Vagina (tissue), 2 donors: ENCODE data around the gene STX17. TPM values are rescaled to one million over a fixed set of nuclear protein-coding genes. Genes with fewer than 3 reads are reported as not detected.

Source experiments
- DNase-seq, 2 donors: peaks; one replicate each; pipeline ENCODE4 v3.0.0-alpha.2; 2017; ENCODE audit errors: extremely low spot score in 2 of 2
- H3K27ac ChIP-seq: fragments of 200-600 bp; sonication (generic); one replicate; pipeline ENCODE4 v1.5.1; 2019
- H3K27me3 ChIP-seq: fragments of 200-600 bp; sonication (generic); one replicate; pipeline ENCODE4 v1.5.1; 2019
- H3K36me3 ChIP-seq, 2 donors: fragments of 200-600 bp; sonication (generic); one replicate each; pipeline ENCODE4 v1.5.1; 2017 to 2019
- H3K4me1 ChIP-seq: fragments of 200-600 bp; sonication (generic); one replicate; pipeline ENCODE4 v1.5.1; 2019
- H3K4me3 ChIP-seq, 2 donors: fragments of 200-600 bp; sonication (generic); 1 replicate in 1 of 2; 2 replicates in 1 of 2; pipeline ENCODE4 v1.5.1; 2016 to 2019
- H3K9me3 ChIP-seq: fragments of 200-600 bp; sonication (generic); one replicate; pipeline ENCODE4 v1.5.1; 2019
- CTCF ChIP-seq, 3 experiments: fragments of 450-650 bp in 2 of 3; fragments of 200-600 bp in 1 of 3; sonication (generic) in 1 of 3; IDR thresholded peaks; one replicate each; pipeline ENCODE4 v1.5.1; 2017 to 2019; ENCODE audit warnings: antibody characterized with exemption in 3 of 3, mild to moderate bottlenecking in 2 of 3, moderate library complexity in 2 of 3
- POLR2A ChIP-seq, 2 donors: fragments of 450-650 bp; IDR thresholded peaks; one replicate each; pipeline ENCODE4 v1.6.1; 2017; ENCODE audit warnings: antibody characterized with exemption in 2 of 2, mild to moderate bottlenecking in 2 of 2, moderate library complexity in 2 of 2
- POLR2AphosphoS5 ChIP-seq, 2 donors: sonication (generic); formaldehyde crosslinking; IDR thresholded peaks; one replicate each; pipeline ENCODE4 v1.9.0; 2017; ENCODE audit warnings: antibody characterized with exemption in 2 of 2, mild to moderate bottlenecking in 2 of 2, low read depth in 1 of 2; ENCODE audit not compliant: insufficient read depth in 1 of 2
- intact Hi-C: fragments of 100-400 bp; cut with DNase I; formaldehyde crosslinking; loops from one replicate; pipeline ENCODE4 v1.15.1; 2023
- total RNA-seq: library from RNA; depleted of rRNA; stranded (reverse); fragments of >200 nt; gene quantifications from one replicate; pipeline ENCODE4 v1.2.3, GENCODE V29; 2016

Gene STX17
- total RNA-seq, 1 donor from 2014 or later = 55.7 TPM

GRCh38 chr9:99971410-99971809 lies 65.0 kb downstream of the STX17 start:
- H3K27me3 ChIP-seq = no peaks in the 10 kb centered on the region
- no peak overlapping the region for H3K4me3 ChIP-seq
- no peak for TF ChIP-seq CTCF (IDR thresholded peaks at IDR 0.05)
- intact Hi-C loops = no loop called here
- H3K27ac ChIP-seq = no peak overlapping the region
- H3K4me1 ChIP-seq = no peaks in the 10 kb centered on the region
- no peak for DNase-seq
- H3K36me3 ChIP-seq = peaks cover 0 to 25% of the 10 kb centered on the region in 2 donors
- no peaks in the 10 kb centered on the region for H3K9me3 ChIP-seq

GRCh38 chr9:99973455-99973854 lies 67.0 kb downstream of the STX17 start:
- intact Hi-C loops = no loop called here
- Histone ChIP-seq H3K9me3 (no peaks in the 10 kb centered on the region), H3K27me3 (no peaks in the 10 kb centered on the region), H3K4me3 (no peak overlapping the region), H3K36me3 (peaks cover 0 to 17% of the 10 kb centered on the region in 2 donors), H3K27ac (no peak overlapping the region), H3K4me1 (no peaks in the 10 kb centered on the region)
- DNase-seq = no peak
- TF ChIP-seq POLR2AphosphoS5 (IDR thresholded peaks at IDR 0.05; ENCODE audit: insufficient read depth in 1 of 2, low read depth in 1 of 2) (no peak), POLR2A (IDR thresholded peaks at IDR 0.05) (no peak), CTCF (IDR thresholded peaks at IDR 0.05) (no peak)

- intact Hi-C loops = no loop called here
- no peak overlapping the region for H3K4me3 ChIP-seq
- H3K4me1 ChIP-seq = no peaks in the 10 kb centered on the region
- TF ChIP-seq CTCF (IDR thresholded peaks at IDR 0.05) (no peak), POLR2AphosphoS5 (IDR thresholded peaks at IDR 0.05; ENCODE audit: insufficient read depth in 1 of 2, low read depth in 1 of 2) (no peak), POLR2A (IDR thresholded peaks at IDR 0.05) (no peak)
- H3K36me3 ChIP-seq = no peaks in the 10 kb centered on the region
- no peak for DNase-seq
- no peaks in the 10 kb centered on the region for H3K27me3 ChIP-seq
- H3K9me3 ChIP-seq = no peaks in the 10 kb centered on the region
- no peak overlapping the region for H3K27ac ChIP-seq
Measured at GRCh38 chr9:99977033-99977792, 70.8 kb downstream of the STX17 start.

- no peaks in the 10 kb centered on the region for H3K36me3 ChIP-seq
- no peaks in the 10 kb centered on the region for H3K4me1 ChIP-seq
- no peak for DNase-seq
- no peaks in the 10 kb centered on the region for H3K9me3 ChIP-seq
- TF ChIP-seq POLR2A (IDR thresholded peaks at IDR 0.05) (no peak), POLR2AphosphoS5 (IDR thresholded peaks at IDR 0.05; ENCODE audit: insufficient read depth in 1 of 2, low read depth in 1 of 2) (no peak), CTCF (IDR thresholded peaks at IDR 0.05) (no peak)
- intact Hi-C loops = no loop called here
- no peak overlapping the region for H3K27ac ChIP-seq
- no peak overlapping the region for H3K4me3 ChIP-seq
- no peaks in the 10 kb centered on the region for H3K27me3 ChIP-seq
Measured at GRCh38 chr9:99978221-99978620, 71.8 kb downstream of the STX17 start.

- intact Hi-C loops = no loop called here
Measured at GRCh38 chr9:99980598-99980997, 74.1 kb downstream of the STX17 start.

More at GRCh38 chr9:99980598-99980997, 74.1 kb downstream of the STX17 start:
- Histone ChIP-seq H3K9me3 (no peaks in the 10 kb centered on the region), H3K4me3 (no peak overlapping the region), H3K4me1 (no peaks in the 10 kb centered on the region), H3K27me3 (no peaks in the 10 kb centered on the region), H3K36me3 (no peaks in the 10 kb centered on the region), H3K27ac (no peak overlapping the region)
- no peak for TF ChIP-seq POLR2A (IDR thresholded peaks at IDR 0.05)
- TF ChIP-seq POLR2AphosphoS5 (IDR thresholded peaks at IDR 0.05; ENCODE audit: insufficient read depth in 1 of 2, low read depth in 1 of 2) = no peak
- no peak for TF ChIP-seq CTCF (IDR thresholded peaks at IDR 0.05)
- no peak for DNase-seq
